Neuron (in vitro differentiated cells): Measurements from ENCODE around the gene AFF1.
A peak's percentile ranks its signal among the peaks of the same experiment; 100 is the strongest.

Experiments used
- H2AFZ ChIP-seq: one replicate; pipeline ENCODE4 v1.6.1; 2013; ENCODE audit warnings: low read depth, mild to moderate bottlenecking, inconsistent platforms, low read length, moderate library complexity
- H3K27me3 ChIP-seq: one replicate; pipeline ENCODE4 v1.6.1; 2013; ENCODE audit warnings: low read length; ENCODE audit not compliant: insufficient read depth
- H3K36me3 ChIP-seq: one replicate; pipeline ENCODE4 v1.6.1; 2013; ENCODE audit warnings: low read length; ENCODE audit not compliant: insufficient read depth
- H3K4me1 ChIP-seq: one replicate; pipeline ENCODE4 v1.6.1; 2013; ENCODE audit warnings: low read length; ENCODE audit not compliant: insufficient read depth
- H3K4me3 ChIP-seq: 2 replicates; pipeline ENCODE4 v1.5.1; 2013; ENCODE audit warnings: mild to moderate bottlenecking, low read length, moderate library complexity
- H3K9me3 ChIP-seq: one replicate; pipeline ENCODE4 v1.6.1; 2013; ENCODE audit warnings: low read length

Gene AFF1

GRCh38 chr4:86947501-86948120, 12.8 kb downstream of the AFF1 start:
- Histone ChIP-seq H3K36me3 (no peaks in the 10 kb centered on the region), H3K4me1 (peaks cover 29% of the 10 kb centered on the region)

DNA sequence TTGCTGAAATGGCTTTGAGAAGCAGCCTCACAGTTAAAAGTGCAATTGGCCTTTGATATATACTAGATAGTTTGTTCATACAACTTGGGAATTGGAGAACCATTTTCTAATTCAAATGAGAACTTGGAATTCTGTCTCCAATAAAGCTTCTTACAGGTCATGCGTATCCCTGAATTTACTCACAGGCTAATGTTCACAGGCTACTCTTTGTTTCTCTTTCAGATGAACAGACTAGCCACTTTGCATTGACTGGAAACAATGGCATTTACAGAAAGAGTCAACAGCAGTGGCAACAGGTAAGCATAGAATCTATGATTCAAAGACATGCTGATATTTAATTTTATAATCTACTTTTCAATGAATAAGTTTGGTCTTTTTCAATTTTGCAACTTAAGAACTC, 13.5 kb downstream of the AFF1 start:
- no peaks in the 10 kb centered on the region for H3K27me3 ChIP-seq
- no peak overlapping the region for H2AFZ ChIP-seq
- H3K4me3 ChIP-seq: no peak overlapping the region
- no peaks in the 10 kb centered on the region for H3K9me3 ChIP-seq
- peaks cover 29% of the 10 kb centered on the region for H3K4me1 ChIP-seq
- H3K36me3 ChIP-seq: no peaks in the 10 kb centered on the region

More at GRCh38 chr4:86947501-86948120, 12.8 kb downstream of the AFF1 start:
- Histone ChIP-seq H3K27me3 (no peaks in the 10 kb centered on the region), H3K4me3 (no peak overlapping the region), H3K9me3 (no peaks in the 10 kb centered on the region), H2AFZ (no peak overlapping the region)

- H3K27me3 ChIP-seq: no peaks in the 10 kb centered on the region
- no peak overlapping the region for H3K4me3 ChIP-seq
- no peaks in the 10 kb centered on the region for H3K9me3 ChIP-seq
- H2AFZ ChIP-seq: no peak overlapping the region
- no peaks in the 10 kb centered on the region for H3K36me3 ChIP-seq
- peaks cover 29% of the 10 kb centered on the region for H3K4me1 ChIP-seq
Observed at GRCh38 chr4:86950831-86951525, 16.2 kb downstream of the AFF1 start.

- Histone ChIP-seq H2AFZ (no peak overlapping the region), H3K27me3 (no peaks in the 10 kb centered on the region), H3K4me3 (no peak overlapping the region), H3K9me3 (no peaks in the 10 kb centered on the region), H3K36me3 (no peaks in the 10 kb centered on the region), H3K4me1 (peaks cover 27% of the 10 kb centered on the region)
Observed at GRCh38 chr4:86955888-86956451, 21.2 kb downstream of the AFF1 start.

DNA sequence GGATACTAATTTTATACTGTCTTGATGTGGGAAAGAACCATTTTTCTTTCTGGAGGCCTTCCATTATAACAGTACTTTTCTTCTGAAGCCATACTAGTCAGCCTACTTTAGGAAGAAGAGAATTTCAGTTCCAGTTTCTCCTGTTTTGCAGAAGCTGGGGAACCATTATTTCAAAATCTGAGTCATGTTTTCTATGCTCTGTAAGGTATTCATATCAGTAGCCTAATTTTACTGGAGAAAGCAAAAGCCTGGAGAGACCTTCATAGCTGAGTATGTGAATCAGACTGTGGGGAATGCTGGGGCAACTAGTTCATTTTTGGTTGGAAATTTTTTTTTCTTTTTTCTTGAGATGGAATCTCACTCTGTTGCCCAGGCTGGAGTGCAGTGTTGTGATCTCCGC, 22.4 kb downstream of the AFF1 start:
- Histone ChIP-seq H3K27me3 (no peaks in the 10 kb centered on the region), H2AFZ (no peak overlapping the region), H3K4me1 (peaks cover 35% of the 10 kb centered on the region), H3K9me3 (no peaks in the 10 kb centered on the region), H3K36me3 (no peaks in the 10 kb centered on the region), H3K4me3 (no peak overlapping the region)

DNA sequence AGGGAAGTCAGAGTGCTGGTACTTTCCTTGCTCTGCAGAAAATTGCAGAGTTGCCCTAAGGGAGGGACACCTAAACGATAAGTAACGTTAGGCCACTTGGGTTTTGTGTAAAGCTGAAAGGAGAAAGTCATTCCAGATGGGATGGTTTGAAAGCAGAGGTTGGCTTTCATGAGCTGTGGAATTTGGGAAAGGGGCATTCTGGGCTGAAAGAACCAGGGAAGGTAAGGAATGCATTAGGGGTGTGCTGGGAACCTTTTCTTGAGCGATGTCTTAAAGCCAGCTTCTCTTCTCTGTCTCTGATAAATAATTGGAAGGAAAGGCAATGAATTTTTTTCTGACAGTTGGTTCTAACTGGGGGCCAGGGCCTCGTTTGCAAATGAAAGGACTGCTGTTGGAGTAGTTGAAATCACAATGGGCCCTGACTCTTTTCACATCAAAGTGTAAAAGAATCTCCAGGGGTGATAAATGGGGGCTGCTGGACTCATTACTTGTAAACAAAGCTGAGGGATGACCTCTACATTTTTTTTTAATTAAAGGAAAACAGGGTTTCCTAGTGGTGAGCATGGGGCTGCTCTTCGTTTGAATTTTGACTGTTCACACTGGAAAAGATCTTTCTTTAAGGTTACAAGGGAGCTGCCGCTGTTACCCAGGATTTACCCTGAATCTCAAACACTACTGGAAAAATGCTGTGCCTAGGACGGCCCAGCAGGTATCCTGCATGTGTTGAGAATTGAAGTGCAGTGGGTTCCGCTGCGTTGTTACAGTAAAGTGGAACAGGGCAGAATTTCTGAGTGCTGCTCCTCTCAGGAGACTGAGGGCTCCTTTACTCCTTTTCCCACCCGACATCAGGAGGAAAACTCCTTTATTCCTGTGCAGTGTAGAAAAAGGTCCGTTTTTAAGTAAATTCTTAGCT, 25.0 kb downstream of the AFF1 start:
- no peaks in the 10 kb centered on the region for H3K9me3 ChIP-seq
- H3K4me1 ChIP-seq: peaks cover 38% of the 10 kb centered on the region
- peak overlapping the region; percentile 21 for H3K4me3 ChIP-seq
- no peaks in the 10 kb centered on the region for H3K27me3 ChIP-seq
- peak overlapping the region; percentile 7 for H2AFZ ChIP-seq
- no peaks in the 10 kb centered on the region for H3K36me3 ChIP-seq

DNA sequence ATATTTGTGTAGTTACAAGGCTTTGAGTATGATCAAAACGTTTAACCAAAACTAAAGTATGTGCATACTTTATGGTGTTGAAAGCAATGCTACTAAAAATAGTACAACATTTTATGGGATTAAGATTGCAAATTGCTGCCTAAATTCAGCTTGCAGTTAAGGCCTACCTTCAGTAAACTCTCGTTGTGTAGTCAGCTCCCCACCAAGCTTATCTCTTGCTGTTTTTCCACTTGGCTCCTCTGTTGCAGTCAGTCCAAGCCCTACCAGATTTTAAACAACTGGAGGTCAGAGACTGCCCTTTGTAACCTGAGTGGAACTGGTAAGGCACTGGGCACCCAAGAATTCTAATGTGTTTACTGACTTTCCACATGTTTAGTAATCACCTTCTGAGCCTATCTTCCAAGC, 25.7 kb downstream of the AFF1 start:
- Histone ChIP-seq H3K9me3 (no peaks in the 10 kb centered on the region), H3K36me3 (no peaks in the 10 kb centered on the region), H3K4me1 (peaks cover 40% of the 10 kb centered on the region), H2AFZ (peak overlapping the region; percentile 7), H3K27me3 (no peaks in the 10 kb centered on the region), H3K4me3 (peak overlapping the region; percentile 21)

DNA sequence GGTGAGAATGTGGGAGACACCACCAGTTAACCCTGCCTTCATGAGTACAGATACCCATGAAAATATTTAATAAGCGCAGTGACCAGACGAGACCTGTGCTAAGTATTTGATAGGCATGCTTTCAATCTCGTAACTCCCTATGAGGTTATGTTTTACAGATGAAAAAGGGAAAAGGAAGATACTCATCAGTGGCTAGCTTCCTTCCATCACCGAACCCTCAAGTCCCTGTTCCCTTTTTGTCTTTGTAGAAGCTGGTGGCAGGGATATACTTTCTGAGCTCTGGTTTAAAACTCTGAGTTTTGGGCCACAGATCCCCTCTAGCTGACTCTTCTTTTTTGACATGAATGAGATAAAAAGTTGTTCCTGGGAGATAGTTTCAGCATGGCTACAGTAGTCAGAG, 26.3 kb downstream of the AFF1 start:
- H3K9me3 ChIP-seq: no peaks in the 10 kb centered on the region
- H3K36me3 ChIP-seq: no peaks in the 10 kb centered on the region
- no peaks in the 10 kb centered on the region for H3K27me3 ChIP-seq
- H2AFZ ChIP-seq: peak overlapping the region; percentile 28
- H3K4me1 ChIP-seq: peaks cover 43% of the 10 kb centered on the region
- H3K4me3 ChIP-seq: no peak overlapping the region

DNA sequence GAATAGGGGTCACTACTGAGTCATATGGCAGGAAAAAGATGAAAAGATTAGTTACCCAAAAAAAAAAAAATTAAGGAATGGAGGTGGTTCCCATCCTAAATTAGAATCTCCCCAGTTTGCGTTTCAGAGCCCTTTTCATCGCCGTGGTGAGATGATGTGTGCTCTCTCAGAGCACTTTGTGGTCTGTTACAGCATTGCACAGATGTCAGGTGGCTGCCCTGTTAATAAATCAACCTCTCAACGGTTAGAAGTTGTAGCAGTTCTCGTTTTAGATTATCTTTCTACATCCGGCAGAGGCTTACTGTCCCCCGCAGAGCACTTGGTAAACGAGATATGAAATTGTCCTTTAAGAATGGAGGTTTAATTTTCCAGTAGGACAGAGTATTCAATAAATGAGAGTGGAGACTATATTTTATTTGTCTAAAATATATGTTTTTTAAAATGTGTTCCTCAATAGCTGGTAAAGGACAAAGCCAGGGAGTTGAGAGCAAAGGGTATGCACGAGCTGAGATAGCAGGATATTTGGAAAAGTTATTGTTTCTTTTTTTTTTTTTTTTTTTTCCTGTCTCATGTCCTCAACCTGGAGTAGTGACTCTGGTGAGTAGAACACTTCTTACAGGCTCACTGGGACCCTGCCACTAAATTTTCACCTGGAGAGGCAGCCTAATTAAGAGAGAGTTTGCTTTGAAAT, 26.9 kb downstream of the AFF1 start:
- Histone ChIP-seq H3K27me3 (no peaks in the 10 kb centered on the region), H3K4me1 (peaks cover 48% of the 10 kb centered on the region), H3K36me3 (no peaks in the 10 kb centered on the region), H3K9me3 (no peaks in the 10 kb centered on the region), H3K4me3 (no peak overlapping the region), H2AFZ (peak overlapping the region; percentile 28)

GRCh38 chr4:86963697-86964096, 28.9 kb downstream of the AFF1 start:
- no peak overlapping the region for H3K4me3 ChIP-seq
- no peaks in the 10 kb centered on the region for H3K27me3 ChIP-seq
- H3K4me1 ChIP-seq: peaks cover 47% of the 10 kb centered on the region
- no peaks in the 10 kb centered on the region for H3K36me3 ChIP-seq
- H3K9me3 ChIP-seq: no peaks in the 10 kb centered on the region
- H2AFZ ChIP-seq: no peak overlapping the region

DNA sequence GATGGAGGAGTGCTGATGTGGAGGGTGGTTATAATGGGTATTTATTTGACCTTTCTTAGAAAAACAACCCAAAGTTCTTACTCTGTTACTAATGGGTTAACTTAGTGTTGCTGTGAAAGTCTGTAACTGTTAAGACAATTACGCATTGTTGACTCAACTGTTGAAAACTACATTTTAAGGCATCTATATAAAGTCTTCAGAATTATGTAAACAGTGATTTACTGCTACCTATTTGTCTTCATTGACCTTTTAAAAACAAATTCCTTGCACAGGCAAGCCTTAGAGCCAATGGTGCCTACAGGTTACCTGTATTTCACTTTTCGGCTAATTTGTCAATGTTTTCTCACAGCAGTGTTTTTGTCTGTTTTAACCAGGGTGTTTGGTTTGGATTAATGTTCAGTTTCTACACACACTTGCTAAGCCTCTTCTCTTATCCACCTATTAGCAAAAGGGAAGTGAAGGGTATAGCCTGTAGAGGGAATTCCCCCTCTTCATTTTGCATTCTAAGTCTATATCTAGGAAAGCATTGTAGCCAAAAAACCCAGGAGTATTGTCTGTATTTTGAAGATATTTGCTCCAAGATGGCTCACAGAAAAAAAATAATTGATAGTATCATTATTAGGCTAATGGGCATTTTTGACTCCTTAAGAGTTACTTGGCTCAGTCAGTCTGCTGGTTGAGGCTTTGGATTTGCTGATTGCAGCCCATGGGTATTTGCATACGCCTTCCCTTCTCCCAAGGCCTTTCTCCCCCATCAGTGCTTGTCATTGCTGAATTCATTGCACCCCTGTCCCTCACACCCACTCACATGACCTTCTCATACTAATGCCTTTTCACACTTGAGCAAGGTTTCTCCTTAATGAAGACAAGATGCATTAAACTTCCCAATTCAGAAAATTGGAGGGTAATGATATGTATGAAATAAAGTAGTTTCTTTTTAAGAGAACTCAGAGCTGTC, 30.5 kb downstream of the AFF1 start:
- Histone ChIP-seq H3K4me3 (no peak overlapping the region), H3K27me3 (no peaks in the 10 kb centered on the region), H3K9me3 (no peaks in the 10 kb centered on the region), H2AFZ (no peak overlapping the region), H3K4me1 (peaks cover 33% of the 10 kb centered on the region), H3K36me3 (no peaks in the 10 kb centered on the region)

- H3K4me3 ChIP-seq: no peak overlapping the region
- H2AFZ ChIP-seq: no peak overlapping the region
Observed at GRCh38 chr4:86967073-86967472, 32.3 kb downstream of the AFF1 start.

More at GRCh38 chr4:86967073-86967472, 32.3 kb downstream of the AFF1 start:
- no peaks in the 10 kb centered on the region for H3K27me3 ChIP-seq
- H3K36me3 ChIP-seq: no peaks in the 10 kb centered on the region
- no peaks in the 10 kb centered on the region for H3K9me3 ChIP-seq
- peaks cover 15% of the 10 kb centered on the region for H3K4me1 ChIP-seq
